NCI-H510A treated with DMSO at 0.1 percent for 48 hours (cell line): ENCODE data around the gene CCR6.
"Not testable (repeated sequence)": the region's sequence is repeated elsewhere in the genome, so short reads cannot be mapped to it uniquely, and the experiment has no call there.

Experiments used
- DNase-seq: peaks from one replicate; lab custom pipeline; 2025; lab: John Stamatoyannopoulos, UW

Gene CCR6

GRCh38 chr6:167122827-167123657, at the start of gene CCR6:
CCR6 (plus strand) TSS chr6:167123096; CDS start chr6:167136135, 13,039 bp downstream.
- DNase-seq = no peak

- DNase-seq = no peak
These were observed 49.1 kb upstream of the CCR6 start for GRCh38 chr6:167073679-167074274.

GRCh38 chr6:167077241-167077932, 45.5 kb upstream of the CCR6 start:
- no peak for DNase-seq

GRCh38 chr6:167078745-167079144, 44.2 kb upstream of the CCR6 start:
- DNase-seq = no peak

- DNase-seq = no peak
These were observed 43.0 kb upstream of the CCR6 start for GRCh38 chr6:167079853-167080297.

- no peak for DNase-seq
These were observed 35.0 kb upstream of the CCR6 start for GRCh38 chr6:167087857-167088354.

GRCh38 chr6:167088741-167089140, 34.2 kb upstream of the CCR6 start:
- DNase-seq = not testable (repeated sequence)

GRCh38 chr6:167089243-167090142, 33.4 kb upstream of the CCR6 start:
- no peak for DNase-seq

- no peak for DNase-seq
These were observed 32.7 kb upstream of the CCR6 start for GRCh38 chr6:167090171-167090570.

- DNase-seq = no peak
These were observed 31.7 kb upstream of the CCR6 start for GRCh38 chr6:167091026-167091804.

- no peak for DNase-seq
These were observed 31.1 kb upstream of the CCR6 start for GRCh38 chr6:167091805-167092107.

- DNase-seq = no peak
These were observed 30.1 kb upstream of the CCR6 start for GRCh38 chr6:167092672-167093339.

GRCh38 chr6:167093406-167093921, 29.4 kb upstream of the CCR6 start:
- DNase-seq = no peak

- DNase-seq = no peak
These were observed 28.9 kb upstream of the CCR6 start for GRCh38 chr6:167093922-167094432.

GRCh38 chr6:167094436-167094819, 28.5 kb upstream of the CCR6 start:
- DNase-seq = peak; percentile 11

GRCh38 chr6:167094820-167095637, 27.9 kb upstream of the CCR6 start:
- DNase-seq = no peak

- DNase-seq = no peak
These were observed 27.0 kb upstream of the CCR6 start for GRCh38 chr6:167095888-167096287.

- DNase-seq = no peak
These were observed 25.9 kb upstream of the CCR6 start for GRCh38 chr6:167096991-167097390.

GRCh38 chr6:167097770-167098169, 25.1 kb upstream of the CCR6 start:
- no peak for DNase-seq
